ENCODE results near the gene SH3GL1. TPM values are rescaled to one million over a fixed set of nuclear protein-coding genes. Genes with fewer than 3 reads are reported as not detected.
A peak's percentile ranks its signal among the peaks of the same experiment; 100 is the strongest.

Gene SH3GL1
- 49.2 and 56.3 TPM in 2 replicates for total RNA-seq

- Mint-ChIP-seq H3K4me3 (ENCODE audit: low read depth) (peak within 1 kb of the TSS; percentile 90), H3K27me3 (ENCODE audit: low read depth) (no peaks in the 10 kb centered on the region), H3K4me1 (ENCODE audit: low read depth) (peaks cover 49% of the 10 kb centered on the region), H3K27ac (peak within 1 kb of the TSS; percentile 90), H3K36me3 (ENCODE audit: low read depth) (peaks cover 42% of the 10 kb centered on the region), H3K9me3 (no peaks in the 10 kb centered on the region)
- intact Hi-C loops (cut with micrococcal nuclease) = loop anchor here (1.0 to 10.0 kb wide), 6 partner anchors 31 to 1222 kb away; partner anchors contain the start of genes HDGFL2, MPND, SAFB and SAFB2
- DNase-seq (ENCODE audit: low spot score) = peak; percentile 87
Observed at GRCh38 chr19:4400135-4400936, at the start of gene SH3GL1. Gene SH3GL1 (minus strand): TSS chr19:4400547. CDS start chr19:4400368, 179 bp downstream.

DNA sequence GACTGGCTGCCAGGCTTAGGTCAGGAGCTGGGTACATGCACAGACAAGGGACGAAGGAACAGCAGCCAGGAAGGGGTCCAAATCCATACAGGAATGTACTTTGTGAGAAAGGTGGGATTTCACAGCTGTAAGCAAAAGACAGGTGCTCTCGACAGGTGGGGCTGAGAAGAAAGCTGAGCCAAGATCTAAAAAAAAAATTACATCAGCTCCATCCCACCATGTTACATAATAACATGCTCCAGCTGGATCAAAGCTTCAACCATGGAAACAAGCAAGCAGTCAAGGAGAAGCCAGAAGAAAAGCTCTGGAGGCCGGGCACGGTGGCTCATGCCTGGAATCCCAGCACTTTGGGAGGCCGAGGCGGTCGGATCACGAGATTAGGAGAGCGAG, 49.3 kb upstream of the SH3GL1 start:
- Mint-ChIP-seq H3K4me3 (ENCODE audit: low read depth) (no peak overlapping the region), H3K4me1 (ENCODE audit: low read depth) (no peaks in the 10 kb centered on the region), H3K27me3 (ENCODE audit: low read depth) (no peaks in the 10 kb centered on the region), H3K27ac (no peak overlapping the region), H3K9me3 (no peaks in the 10 kb centered on the region), H3K36me3 (ENCODE audit: low read depth) (peaks cover 31% of the 10 kb centered on the region)
- DNase-seq (ENCODE audit: low spot score) = no peak
- intact Hi-C loops (cut with micrococcal nuclease) = loop anchor here (10.0 kb wide), 1 partner anchor 45 kb away; the partner anchor contains the start of genes CHAF1A and SH3GL1

DNA sequence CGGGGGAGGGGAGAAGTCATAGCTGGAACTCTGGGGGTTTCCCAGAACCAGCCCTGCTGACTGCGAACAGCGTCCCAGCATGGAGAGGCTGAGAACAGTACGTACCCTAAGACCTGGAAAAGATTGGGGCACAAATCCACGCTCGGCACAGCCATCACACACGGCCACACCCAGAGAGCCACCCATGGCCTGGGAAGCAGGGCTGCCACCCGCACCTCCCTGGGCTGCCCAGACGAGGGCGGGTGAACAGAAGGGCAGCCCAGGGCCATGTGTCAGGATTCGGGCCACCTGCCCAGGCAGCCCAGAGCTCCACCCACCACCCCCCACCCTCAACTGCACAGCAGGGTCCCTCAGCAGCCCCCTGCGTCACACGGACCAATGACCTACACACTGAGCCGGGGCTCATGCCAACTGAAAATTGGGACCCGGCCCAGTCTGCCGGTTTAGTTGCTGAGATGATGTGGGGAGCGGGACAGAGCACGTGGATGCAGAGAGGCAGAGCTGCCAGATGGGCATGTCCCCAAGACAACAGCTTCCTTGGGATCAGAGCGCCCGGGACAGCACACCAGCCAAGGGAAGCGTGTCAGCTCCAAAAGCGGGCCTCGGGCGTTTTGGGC, 48.8 kb upstream of the SH3GL1 start:
- no peaks in the 10 kb centered on the region for H3K4me1 Mint-ChIP-seq (ENCODE audit: low read depth)
- no peak for DNase-seq (ENCODE audit: low spot score)
- no peaks in the 10 kb centered on the region for H3K27me3 Mint-ChIP-seq (ENCODE audit: low read depth)
- H3K9me3 Mint-ChIP-seq = no peaks in the 10 kb centered on the region
- H3K27ac Mint-ChIP-seq = no peak overlapping the region
- no peak overlapping the region for H3K4me3 Mint-ChIP-seq (ENCODE audit: low read depth)
- H3K36me3 Mint-ChIP-seq (ENCODE audit: low read depth) = peaks cover 35% of the 10 kb centered on the region
- intact Hi-C loops (cut with micrococcal nuclease) = no loop called here

DNA sequence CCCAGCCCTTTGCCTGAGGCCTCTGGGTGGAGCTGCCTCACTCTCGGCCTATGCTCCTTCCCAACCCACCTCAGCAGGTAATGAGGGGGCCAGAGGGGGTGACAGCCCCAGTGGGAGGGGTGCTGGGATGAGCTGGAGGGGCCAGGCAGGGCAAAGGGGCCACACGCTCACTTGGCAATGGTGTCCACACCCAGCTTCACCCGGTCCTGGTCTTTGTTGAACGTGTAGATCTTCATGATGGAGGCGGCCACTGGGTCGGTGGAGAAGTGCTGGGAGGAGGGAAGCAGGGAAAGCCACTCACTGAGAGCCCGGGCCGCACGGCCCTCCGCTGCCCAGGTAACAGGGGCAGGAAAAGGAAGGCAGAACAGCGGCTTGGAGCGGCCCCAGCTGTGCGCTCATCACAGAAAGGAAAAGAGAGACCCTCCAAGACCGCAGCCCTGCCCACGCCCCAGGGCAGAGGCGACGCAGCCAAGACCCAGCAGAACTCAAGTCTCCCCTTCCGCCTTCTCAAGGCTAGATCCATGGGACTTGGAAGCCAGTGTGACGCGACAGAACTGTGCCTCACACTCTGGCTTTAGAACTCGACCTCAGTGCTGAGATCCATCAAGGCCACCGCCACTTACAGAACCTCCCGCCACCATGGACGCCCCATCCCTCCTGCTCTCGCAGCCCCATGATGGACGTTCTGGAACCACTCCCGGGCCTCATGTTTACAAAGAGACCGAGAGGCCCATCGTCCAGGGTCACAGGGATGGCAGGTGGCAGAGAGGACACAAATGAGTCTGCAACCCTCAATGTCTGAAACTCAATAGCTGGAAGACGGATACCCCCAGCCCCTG, 48.0 kb upstream of the SH3GL1 start:
- intact Hi-C loops (cut with micrococcal nuclease) = no loop called here
- Mint-ChIP-seq H3K9me3 (no peaks in the 10 kb centered on the region), H3K4me1 (ENCODE audit: low read depth) (no peaks in the 10 kb centered on the region), H3K27me3 (ENCODE audit: low read depth) (no peaks in the 10 kb centered on the region), H3K27ac (no peak overlapping the region), H3K4me3 (ENCODE audit: low read depth) (no peak overlapping the region), H3K36me3 (ENCODE audit: low read depth) (peaks cover 35% of the 10 kb centered on the region)
- DNase-seq (ENCODE audit: low spot score) = no peak

DNA sequence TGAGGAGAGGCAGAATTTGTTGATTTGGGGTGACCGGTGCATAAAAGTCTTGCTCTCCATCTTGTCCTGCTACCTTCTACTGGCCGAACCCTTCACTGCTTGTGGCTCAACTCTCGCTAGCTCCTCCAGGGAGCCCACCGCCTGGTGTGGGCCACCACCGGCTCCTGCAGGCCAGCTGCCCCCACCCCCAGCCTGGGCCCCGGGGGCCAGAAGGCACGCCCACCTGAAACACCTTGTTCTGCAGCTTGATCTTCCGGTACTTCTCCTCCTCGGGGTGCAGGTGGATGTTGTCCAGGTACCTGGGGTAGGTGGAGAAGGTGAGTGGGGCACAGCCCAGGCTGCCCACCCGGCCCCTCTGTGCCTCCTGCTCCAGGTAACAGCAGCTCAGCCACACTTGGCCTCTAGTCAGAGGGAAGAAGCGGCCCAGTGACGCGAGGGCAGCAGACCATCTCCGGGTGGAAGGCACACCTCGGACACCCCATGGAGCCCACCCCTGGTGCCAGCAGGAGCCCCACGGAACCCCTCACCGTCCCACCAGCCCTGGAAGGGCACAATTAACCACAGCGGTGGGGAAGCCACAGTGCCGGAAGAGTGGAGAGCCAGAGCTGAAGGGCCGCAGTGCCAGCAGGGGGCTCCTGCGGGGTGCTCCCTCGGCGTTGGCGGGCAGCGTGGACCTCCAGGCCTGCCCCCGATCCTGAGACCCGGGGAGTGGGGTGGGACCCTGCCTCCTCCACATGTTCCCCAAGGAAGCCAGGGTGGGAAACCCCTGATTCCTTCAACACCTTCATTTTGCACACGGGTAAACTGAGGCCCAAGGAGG, 47.2 kb upstream of the SH3GL1 start:
- H3K4me3 Mint-ChIP-seq (ENCODE audit: low read depth) = no peak overlapping the region
- no peaks in the 10 kb centered on the region for H3K4me1 Mint-ChIP-seq (ENCODE audit: low read depth)
- no peaks in the 10 kb centered on the region for H3K27me3 Mint-ChIP-seq (ENCODE audit: low read depth)

GRCh38 chr19:4446704-4447200, 46.4 kb upstream of the SH3GL1 start:
- no peaks in the 10 kb centered on the region for H3K4me1 Mint-ChIP-seq (ENCODE audit: low read depth)
- no peaks in the 10 kb centered on the region for H3K27me3 Mint-ChIP-seq (ENCODE audit: low read depth)
- no peak for DNase-seq (ENCODE audit: low spot score)
- no peak overlapping the region for H3K27ac Mint-ChIP-seq
- H3K9me3 Mint-ChIP-seq = no peaks in the 10 kb centered on the region
- peaks cover 41% of the 10 kb centered on the region for H3K36me3 Mint-ChIP-seq (ENCODE audit: low read depth)
- intact Hi-C loops (cut with micrococcal nuclease) = no loop called here
- no peak overlapping the region for H3K4me3 Mint-ChIP-seq (ENCODE audit: low read depth)

More for the DNA sequence above, 47.2 kb upstream of the SH3GL1 start:
- intact Hi-C loops (cut with micrococcal nuclease) = no loop called here
- no peak for DNase-seq (ENCODE audit: low spot score)
- Mint-ChIP-seq H3K27ac (no peak overlapping the region), H3K9me3 (no peaks in the 10 kb centered on the region), H3K36me3 (ENCODE audit: low read depth) (peaks cover 35% of the 10 kb centered on the region)

DNA sequence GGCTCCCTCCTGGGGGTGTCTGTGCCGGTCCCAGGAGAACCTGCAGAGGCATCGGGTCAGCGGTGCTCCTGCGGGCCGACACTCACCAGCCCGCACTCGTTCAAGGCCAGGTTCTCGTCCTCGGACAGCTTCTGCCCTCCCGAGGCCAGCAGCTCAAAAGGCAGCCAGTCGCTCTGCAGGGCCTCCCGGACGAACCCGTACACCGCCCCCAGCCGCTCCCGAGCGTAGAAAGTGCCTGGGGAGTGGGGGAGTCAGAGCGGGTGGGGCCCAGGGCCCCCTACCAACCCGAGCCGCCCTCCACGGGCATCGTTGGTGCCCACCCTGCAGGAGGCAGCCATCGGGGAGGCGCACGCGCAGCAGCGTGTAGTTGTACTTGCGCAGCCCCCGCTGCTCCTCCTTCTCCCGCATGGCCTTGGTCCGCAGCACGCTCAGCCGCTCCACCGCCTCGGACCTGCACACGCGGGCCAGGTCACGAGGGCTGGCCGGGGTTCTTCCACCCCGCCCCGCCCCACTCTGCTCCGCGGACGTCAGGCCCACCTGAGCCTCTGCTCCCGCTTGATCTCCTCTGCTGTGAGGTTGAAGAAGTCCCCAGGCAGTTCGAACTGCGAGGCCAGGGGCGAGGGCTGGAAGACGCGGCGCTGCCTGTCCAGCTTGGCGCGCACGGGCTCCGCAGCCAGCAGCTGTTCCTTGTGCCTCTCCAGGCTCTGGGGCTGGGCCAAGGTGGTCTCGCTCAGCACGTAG, 45.8 kb upstream of the SH3GL1 start:
- Mint-ChIP-seq H3K4me3 (ENCODE audit: low read depth) (no peak overlapping the region), H3K27me3 (ENCODE audit: low read depth) (no peaks in the 10 kb centered on the region), H3K36me3 (ENCODE audit: low read depth) (peaks cover 41% of the 10 kb centered on the region), H3K27ac (no peak overlapping the region), H3K4me1 (ENCODE audit: low read depth) (no peaks in the 10 kb centered on the region), H3K9me3 (no peaks in the 10 kb centered on the region)
- intact Hi-C loops (cut with micrococcal nuclease) = no loop called here
- no peak for DNase-seq (ENCODE audit: low spot score)

GRCh38 chr19:4444765-4445741, 44.7 kb upstream of the SH3GL1 start:
- H3K27me3 Mint-ChIP-seq (ENCODE audit: low read depth) = no peaks in the 10 kb centered on the region
- H3K27ac Mint-ChIP-seq = no peak overlapping the region
- peaks cover 43% of the 10 kb centered on the region for H3K36me3 Mint-ChIP-seq (ENCODE audit: low read depth)
- no peak overlapping the region for H3K4me3 Mint-ChIP-seq (ENCODE audit: low read depth)
- no peaks in the 10 kb centered on the region for H3K9me3 Mint-ChIP-seq
- intact Hi-C loops (cut with micrococcal nuclease) = no loop called here
- no peaks in the 10 kb centered on the region for H3K4me1 Mint-ChIP-seq (ENCODE audit: low read depth)
- DNase-seq (ENCODE audit: low spot score) = no peak

DNA sequence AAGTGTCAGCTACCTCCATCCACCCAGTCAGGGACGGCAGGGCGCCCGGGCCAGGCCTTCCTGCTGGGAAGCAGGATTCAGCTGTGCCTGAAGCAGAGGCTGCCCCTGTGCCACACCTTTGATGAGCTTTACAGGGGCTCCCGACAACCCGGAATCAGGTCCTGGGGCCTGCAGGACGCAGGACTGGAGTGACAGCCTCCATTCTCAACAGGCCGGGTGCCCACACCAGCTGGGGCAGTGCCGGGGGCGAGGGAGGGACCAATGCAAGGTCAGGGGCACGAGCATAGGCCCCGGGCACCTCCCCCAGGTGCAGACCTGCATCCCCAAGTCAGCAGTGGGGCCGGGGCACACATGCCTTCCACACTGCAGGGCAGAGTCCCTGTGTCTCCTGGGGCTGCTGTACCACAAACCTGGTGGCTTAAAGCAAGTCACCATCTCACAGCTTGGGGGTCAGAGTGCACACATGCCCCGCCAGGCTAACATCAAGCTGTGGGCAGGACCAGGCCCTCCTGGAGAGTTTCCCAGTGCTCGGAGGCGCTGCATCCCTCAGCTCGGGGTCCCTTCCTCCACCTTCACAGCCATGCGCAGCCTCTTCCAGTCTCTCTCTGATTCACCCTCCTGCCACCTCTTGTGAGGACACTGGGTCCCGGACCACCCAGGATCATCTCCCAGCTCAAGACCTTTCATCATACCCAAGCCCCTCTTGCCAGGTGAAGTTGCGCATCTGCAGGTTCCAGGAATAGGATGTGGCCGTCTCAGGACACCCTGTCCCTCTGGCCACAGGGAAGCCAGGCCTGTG, 43.8 kb upstream of the SH3GL1 start:
- no peaks in the 10 kb centered on the region for H3K4me1 Mint-ChIP-seq (ENCODE audit: low read depth)
- H3K4me3 Mint-ChIP-seq (ENCODE audit: low read depth) = no peak overlapping the region
- H3K9me3 Mint-ChIP-seq = no peaks in the 10 kb centered on the region
- intact Hi-C loops (cut with micrococcal nuclease) = no loop called here
- DNase-seq (ENCODE audit: low spot score) = no peak
- no peak overlapping the region for H3K27ac Mint-ChIP-seq
- H3K27me3 Mint-ChIP-seq (ENCODE audit: low read depth) = no peaks in the 10 kb centered on the region
- peaks cover 42% of the 10 kb centered on the region for H3K36me3 Mint-ChIP-seq (ENCODE audit: low read depth)

- H3K27ac Mint-ChIP-seq = no peak overlapping the region
- H3K4me1 Mint-ChIP-seq (ENCODE audit: low read depth) = no peaks in the 10 kb centered on the region
- H3K36me3 Mint-ChIP-seq (ENCODE audit: low read depth) = peaks cover 37% of the 10 kb centered on the region
- intact Hi-C loops (cut with micrococcal nuclease) = no loop called here
- no peaks in the 10 kb centered on the region for H3K9me3 Mint-ChIP-seq
- no peak for DNase-seq (ENCODE audit: low spot score)
- no peaks in the 10 kb centered on the region for H3K27me3 Mint-ChIP-seq (ENCODE audit: low read depth)
- no peak overlapping the region for H3K4me3 Mint-ChIP-seq (ENCODE audit: low read depth)
Observed at GRCh38 chr19:4443188-4443587, 42.8 kb upstream of the SH3GL1 start.
